Measurements from ENCODE around the gene AP5M1.

AP5M1 gene

GRCh38 chr14:57295239-57295638, 26.5 kb downstream of the AP5M1 start:
- H2AFZ ChIP-seq (ENCODE audit: low read length) = no peak overlapping the region

DNA sequence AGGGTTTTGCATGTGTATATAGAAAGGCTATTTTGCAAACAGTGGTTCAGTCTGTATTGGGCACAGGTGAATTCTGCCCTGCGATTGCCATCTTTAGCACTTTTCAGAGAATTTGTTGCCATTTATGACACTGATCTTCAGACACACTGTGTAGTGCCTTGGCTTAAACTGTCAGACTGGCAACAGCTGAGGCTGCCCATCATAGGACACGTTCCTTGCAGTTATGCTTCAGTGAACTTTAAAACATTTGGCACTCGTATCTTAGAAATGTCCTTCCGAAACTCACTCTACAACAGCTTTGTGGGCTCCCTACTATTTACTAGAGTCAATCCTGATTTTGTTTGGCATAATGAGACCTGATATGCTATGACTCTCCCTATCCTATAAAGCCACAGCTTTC, 29.1 kb downstream of the AP5M1 start:
- H3K9ac ChIP-seq (ENCODE audit: low read depth, low read length, poor library complexity, severe bottlenecking) = no peak overlapping the region
- no peak overlapping the region for H3K4me2 ChIP-seq (ENCODE audit: low read depth, low read length, poor library complexity, severe bottlenecking)
- H3K9me2 ChIP-seq (replicated peaks; ENCODE audit: low read depth, low read length) = no peaks in the 10 kb centered on the region
- no peaks in the 10 kb centered on the region for H3F3A ChIP-seq (ENCODE audit: low read depth)
- TF ChIP-seq, protein P1, sequence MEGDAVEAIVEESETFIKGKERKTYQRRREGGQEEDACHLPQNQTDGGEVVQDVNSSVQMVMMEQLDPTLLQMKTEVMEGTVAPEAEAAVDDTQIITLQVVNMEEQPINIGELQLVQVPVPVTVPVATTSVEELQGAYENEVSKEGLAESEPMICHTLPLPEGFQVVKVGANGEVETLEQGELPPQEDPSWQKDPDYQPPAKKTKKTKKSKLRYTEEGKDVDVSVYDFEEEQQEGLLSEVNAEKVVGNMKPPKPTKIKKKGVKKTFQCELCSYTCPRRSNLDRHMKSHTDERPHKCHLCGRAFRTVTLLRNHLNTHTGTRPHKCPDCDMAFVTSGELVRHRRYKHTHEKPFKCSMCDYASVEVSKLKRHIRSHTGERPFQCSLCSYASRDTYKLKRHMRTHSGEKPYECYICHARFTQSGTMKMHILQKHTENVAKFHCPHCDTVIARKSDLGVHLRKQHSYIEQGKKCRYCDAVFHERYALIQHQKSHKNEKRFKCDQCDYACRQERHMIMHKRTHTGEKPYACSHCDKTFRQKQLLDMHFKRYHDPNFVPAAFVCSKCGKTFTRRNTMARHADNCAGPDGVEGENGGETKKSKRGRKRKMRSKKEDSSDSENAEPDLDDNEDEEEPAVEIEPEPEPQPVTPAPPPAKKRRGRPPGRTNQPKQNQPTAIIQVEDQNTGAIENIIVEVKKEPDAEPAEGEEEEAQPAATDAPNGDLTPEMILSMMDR (conservative IDR thresholded peaks at IDR 0.05; ENCODE audit: low read length) = no peak
- TF ChIP-seq EZH2phosphoT487 (IDR thresholded peaks at IDR 0.05; ENCODE audit: borderline replicate concordance) = no peak
- H3K79me2 ChIP-seq (ENCODE audit: insufficient read depth, low read length) = no peaks in the 10 kb centered on the region
- no peak overlapping the region for H2AFZ ChIP-seq (ENCODE audit: low read length)
- H3K4me1 ChIP-seq (ENCODE audit: insufficient read depth, low read length, poor library complexity, severe bottlenecking) = no peaks in the 10 kb centered on the region
- no peak overlapping the region for H3K4me3 ChIP-seq (ENCODE audit: low read length, poor library complexity, severe bottlenecking)
- no peaks in the 10 kb centered on the region for H3K9me3 ChIP-seq (ENCODE audit: insufficient read depth, low read depth, low read length)
- H4K20me1 ChIP-seq (ENCODE audit: insufficient read depth, low read length, poor library complexity, severe bottlenecking) = no peaks in the 10 kb centered on the region
- H3K27me3 ChIP-seq (ENCODE audit: insufficient read depth, low read length, poor library complexity, severe bottlenecking) = no peaks in the 10 kb centered on the region
- no peaks in the 10 kb centered on the region for H3K36me3 ChIP-seq (ENCODE audit: insufficient read depth, low read length)

More at GRCh38 chr14:57295239-57295638, 26.5 kb downstream of the AP5M1 start:
- no peak overlapping the region for H3K4me2 ChIP-seq (ENCODE audit: low read depth, low read length, poor library complexity, severe bottlenecking)
- no peak overlapping the region for H3K4me3 ChIP-seq (ENCODE audit: low read length, poor library complexity, severe bottlenecking)
- H3K36me3 ChIP-seq (ENCODE audit: insufficient read depth, low read length) = peaks cover 11% of the 10 kb centered on the region; the same call in 1 of the 2 replicates
- H3K9ac ChIP-seq (ENCODE audit: low read depth, low read length, poor library complexity, severe bottlenecking) = no peak overlapping the region
- H3K27me3 ChIP-seq (ENCODE audit: insufficient read depth, low read length, poor library complexity, severe bottlenecking) = no peaks in the 10 kb centered on the region
- no peaks in the 10 kb centered on the region for H3K79me2 ChIP-seq (ENCODE audit: insufficient read depth, low read length)
- H3K4me1 ChIP-seq (ENCODE audit: insufficient read depth, low read length, poor library complexity, severe bottlenecking) = no peaks in the 10 kb centered on the region
- no peaks in the 10 kb centered on the region for H3K9me2 ChIP-seq (replicated peaks; ENCODE audit: low read depth, low read length)
- no peaks in the 10 kb centered on the region for H3K9me3 ChIP-seq (ENCODE audit: insufficient read depth, low read depth, low read length)
- no peaks in the 10 kb centered on the region for H3F3A ChIP-seq (ENCODE audit: low read depth)
- TF ChIP-seq, protein P1 (conservative IDR thresholded peaks at IDR 0.05; ENCODE audit: low read length) = no peak
- TF ChIP-seq EZH2phosphoT487 (IDR thresholded peaks at IDR 0.05; ENCODE audit: borderline replicate concordance) = no peak
- no peaks in the 10 kb centered on the region for H4K20me1 ChIP-seq (ENCODE audit: insufficient read depth, low read length, poor library complexity, severe bottlenecking)

- no peaks in the 10 kb centered on the region for H3K79me2 ChIP-seq (ENCODE audit: insufficient read depth, low read length)
- H3K27me3 ChIP-seq (ENCODE audit: insufficient read depth, low read length, poor library complexity, severe bottlenecking) = no peaks in the 10 kb centered on the region
- H3K9ac ChIP-seq (ENCODE audit: low read depth, low read length, poor library complexity, severe bottlenecking) = no peak overlapping the region
- no peaks in the 10 kb centered on the region for H3K9me2 ChIP-seq (replicated peaks; ENCODE audit: low read depth, low read length)
- no peak for TF ChIP-seq EZH2phosphoT487 (IDR thresholded peaks at IDR 0.05; ENCODE audit: borderline replicate concordance)
- TF ChIP-seq, protein P1 (conservative IDR thresholded peaks at IDR 0.05; ENCODE audit: low read length) = no peak
- H3K36me3 ChIP-seq (ENCODE audit: insufficient read depth, low read length) = no peaks in the 10 kb centered on the region
- no peak overlapping the region for H3K4me3 ChIP-seq (ENCODE audit: low read length, poor library complexity, severe bottlenecking)
- no peak overlapping the region for H3K4me2 ChIP-seq (ENCODE audit: low read depth, low read length, poor library complexity, severe bottlenecking)
- no peaks in the 10 kb centered on the region for H3F3A ChIP-seq (ENCODE audit: low read depth)
- H3K4me1 ChIP-seq (ENCODE audit: insufficient read depth, low read length, poor library complexity, severe bottlenecking) = no peaks in the 10 kb centered on the region
- no peaks in the 10 kb centered on the region for H4K20me1 ChIP-seq (ENCODE audit: insufficient read depth, low read length, poor library complexity, severe bottlenecking)
- H2AFZ ChIP-seq (ENCODE audit: low read length) = no peak overlapping the region
- H3K9me3 ChIP-seq (ENCODE audit: insufficient read depth, low read depth, low read length) = no peaks in the 10 kb centered on the region
These were observed 30.7 kb downstream of the AP5M1 start for GRCh38 chr14:57299511-57299910.
